CD14-positive monocyte (primary cell): Measurements from ENCODE around the gene ANKRD50. TPM values are rescaled to one million over a fixed set of nuclear protein-coding genes. Genes with fewer than 3 reads are reported as not detected.

ENCODE experiments used
- DNase-seq, 3 donors: peaks; one replicate each; pipeline ENCODE4 v3.0.0-alpha.2; 2011 to 2022
- H2AFZ ChIP-seq: 2 replicates; pipeline ENCODE4 v1.6.0; 2012; ENCODE audit warnings: mild to moderate bottlenecking, low read depth, low read length, inconsistent platforms; ENCODE audit not compliant: insufficient read depth, poor library complexity, severe bottlenecking
- H3K27ac ChIP-seq, 2 donors: 1 replicate in 1 of 2; 2 replicates in 1 of 2; pipeline ENCODE4 v1.5.1; 2012 to 2013; ENCODE audit warnings: low read length in 2 of 2, control low read depth in 1 of 2, inconsistent platforms in 1 of 2, low read depth in 1 of 2, mild to moderate bottlenecking in 1 of 2
- H3K27me3 ChIP-seq, 2 donors: one replicate each; pipeline versions ENCODE4 v1.6.0 to v1.6.1; 2011 to 2013; ENCODE audit warnings: low read length in 2 of 2; ENCODE audit not compliant: control insufficient read depth in 2 of 2, insufficient read depth in 2 of 2
- H3K36me3 ChIP-seq, 2 donors: replicated peaks in 1 of 2; 1 replicate in 1 of 2; 2 replicates in 1 of 2; pipeline versions ENCODE4 v1.5.1 to v1.6.1; 2012 to 2013; ENCODE audit warnings: low read length in 2 of 2, control low read depth in 1 of 2, inconsistent platforms in 1 of 2, mild to moderate bottlenecking in 1 of 2; ENCODE audit not compliant: insufficient read depth in 2 of 2, control insufficient read depth in 1 of 2
- H3K4me1 ChIP-seq, 2 donors: 1 replicate in 1 of 2; 2 replicates in 1 of 2; pipeline versions ENCODE4 v1.5.1 to v1.6.1; 2012 to 2013; ENCODE audit warnings: low read length in 2 of 2, control low read depth in 1 of 2, inconsistent platforms in 1 of 2, mild to moderate bottlenecking in 1 of 2, moderate library complexity in 1 of 2; ENCODE audit not compliant: insufficient read depth in 2 of 2, control insufficient read depth in 1 of 2
- H3K4me2 ChIP-seq: replicated peaks from 2 replicates; pipeline ENCODE3; 2012; ENCODE audit warnings: low read length, moderate library complexity, mild to moderate bottlenecking; ENCODE audit not compliant: poor library complexity, severe bottlenecking; ENCODE audit errors: extremely low read depth
- H3K4me3 ChIP-seq, 3 experiments: fragments of 200-600 bp in 1 of 3; sonication (generic) in 1 of 3; replicated peaks in 1 of 3; 1 replicate in 2 of 3; 2 replicates in 1 of 3; pipeline ENCODE4 v1.5.1; 2011 to 2013; ENCODE audit warnings: low read length in 3 of 3, mild to moderate bottlenecking in 3 of 3, control low read depth in 2 of 3, low read depth in 2 of 3, inconsistent platforms in 1 of 3, moderate library complexity in 1 of 3
- H3K79me2 ChIP-seq: 2 replicates; pipeline ENCODE4 v1.6.0; 2012; ENCODE audit warnings: mild to moderate bottlenecking, control low read depth, inconsistent platforms, low read length, moderate library complexity; ENCODE audit not compliant: insufficient read depth
- H3K9ac ChIP-seq: 2 replicates; pipeline ENCODE4 v1.6.0; 2017; ENCODE audit warnings: low read length, mild to moderate bottlenecking; ENCODE audit not compliant: insufficient read depth, poor library complexity, severe bottlenecking
- H3K9me3 ChIP-seq, 2 donors: replicated peaks in 1 of 2; 1 replicate in 1 of 2; 2 replicates in 1 of 2; pipeline versions ENCODE4 v1.5.1 to v1.6.1; 2012 to 2013; ENCODE audit warnings: low read length in 2 of 2, control low read depth in 1 of 2; ENCODE audit not compliant: control insufficient read depth in 1 of 2, insufficient read depth in 1 of 2
- H4K20me1 ChIP-seq: 2 replicates; pipeline ENCODE4 v1.6.0; 2012; ENCODE audit warnings: mild to moderate bottlenecking, low read length, control low read depth, moderate library complexity; ENCODE audit not compliant: insufficient read depth
- H3K27ac Mint-ChIP-seq, 7 donors: one replicate each; pipeline ENCODE4 v1.8.0; 2020; ENCODE audit warnings: mild to moderate bottlenecking in 7 of 7, mixed read lengths in 7 of 7, moderate library complexity in 6 of 7, inconsistent platforms in 2 of 7
- H3K27me3 Mint-ChIP-seq, 3 donors: one replicate each; pipeline ENCODE4 v1.8.0; 2021 to 2022; ENCODE audit warnings: low read depth in 3 of 3, mild to moderate bottlenecking in 3 of 3, mixed read lengths in 3 of 3, moderate library complexity in 3 of 3, inconsistent platforms in 1 of 3
- H3K36me3 Mint-ChIP-seq, 2 donors: one replicate each; pipeline ENCODE4 v1.8.0; 2020; ENCODE audit warnings: mixed read lengths in 2 of 2, inconsistent platforms in 1 of 2, mild to moderate bottlenecking in 1 of 2
- H3K4me1 Mint-ChIP-seq: one replicate; pipeline ENCODE4 v1.8.0; 2020; ENCODE audit warnings: mild to moderate bottlenecking, mixed read lengths
- H3K4me3 Mint-ChIP-seq, 2 donors: one replicate each; pipeline ENCODE4 v1.8.0; 2020; ENCODE audit warnings: mild to moderate bottlenecking in 2 of 2, mixed read lengths in 2 of 2, moderate library complexity in 1 of 2
- H3K9me3 Mint-ChIP-seq, 7 donors: one replicate each; pipeline ENCODE4 v1.8.0; 2020 to 2022; ENCODE audit warnings: mixed read lengths in 7 of 7, mild to moderate bottlenecking in 6 of 7, moderate library complexity in 6 of 7, inconsistent platforms in 2 of 7
- WGBS: methylation state at CpG from one replicate; pipeline ENCODE4 v1.1.5; 2013; ENCODE audit warnings: missing lambda C conversion rate; ENCODE audit not compliant: insufficient coverage; 5-methylcytosine and 5-hydroxymethylcytosine counted together
- intact Hi-C, 2 donors: fragments of 100-400 bp; cut with micrococcal nuclease; formaldehyde crosslinking; loops; one replicate each; pipeline versions ENCODE4 v1.15.0 to v1.15.1; 2023
- polyA minus RNA-seq: library from RNA; depleted of rRNA, polyadenylated mRNA; stranded (reverse); fragments of >200 nt; gene quantifications from 2 replicates; pipeline ENCODE4 v1.2.3, GENCODE V29; 2012
- polyA plus RNA-seq, 3 donors: library from polyadenylated mRNA; depleted of rRNA in 1 of 3; unstranded in 2 of 3; stranded (reverse) in 1 of 3; fragments of 300-500 nt in 2 of 3; fragments of >200 nt in 1 of 3; fragmentation: Illumina TruSeq in 2 of 3; gene quantifications; 1 replicate in 2 of 3; 2 replicates in 1 of 3; pipeline ENCODE4 v1.2.3, GENCODE V29; 2012 to 2021
- total RNA-seq, 12 experiments: library from RNA in 1 of 12; stranded (reverse) in 1 of 12; fragments of 120-200 nt in 1 of 12; gene quantifications; one replicate each; pipeline ENCODE4 v1.2.4 and lab custom pipeline; 2013 to 2026; ENCODE audit warnings: mixed read lengths in 6 of 12, inconsistent platforms in 1 of 12
- TF ChIP-seq, protein P1 (sequence below): fragments of 200-600 bp; IDR thresholded peaks from one replicate; pipeline ENCODE4 v1.8.0; 2022; ENCODE audit warnings: antibody characterized with exemption, mild to moderate bottlenecking

Gene ANKRD50, protein sequence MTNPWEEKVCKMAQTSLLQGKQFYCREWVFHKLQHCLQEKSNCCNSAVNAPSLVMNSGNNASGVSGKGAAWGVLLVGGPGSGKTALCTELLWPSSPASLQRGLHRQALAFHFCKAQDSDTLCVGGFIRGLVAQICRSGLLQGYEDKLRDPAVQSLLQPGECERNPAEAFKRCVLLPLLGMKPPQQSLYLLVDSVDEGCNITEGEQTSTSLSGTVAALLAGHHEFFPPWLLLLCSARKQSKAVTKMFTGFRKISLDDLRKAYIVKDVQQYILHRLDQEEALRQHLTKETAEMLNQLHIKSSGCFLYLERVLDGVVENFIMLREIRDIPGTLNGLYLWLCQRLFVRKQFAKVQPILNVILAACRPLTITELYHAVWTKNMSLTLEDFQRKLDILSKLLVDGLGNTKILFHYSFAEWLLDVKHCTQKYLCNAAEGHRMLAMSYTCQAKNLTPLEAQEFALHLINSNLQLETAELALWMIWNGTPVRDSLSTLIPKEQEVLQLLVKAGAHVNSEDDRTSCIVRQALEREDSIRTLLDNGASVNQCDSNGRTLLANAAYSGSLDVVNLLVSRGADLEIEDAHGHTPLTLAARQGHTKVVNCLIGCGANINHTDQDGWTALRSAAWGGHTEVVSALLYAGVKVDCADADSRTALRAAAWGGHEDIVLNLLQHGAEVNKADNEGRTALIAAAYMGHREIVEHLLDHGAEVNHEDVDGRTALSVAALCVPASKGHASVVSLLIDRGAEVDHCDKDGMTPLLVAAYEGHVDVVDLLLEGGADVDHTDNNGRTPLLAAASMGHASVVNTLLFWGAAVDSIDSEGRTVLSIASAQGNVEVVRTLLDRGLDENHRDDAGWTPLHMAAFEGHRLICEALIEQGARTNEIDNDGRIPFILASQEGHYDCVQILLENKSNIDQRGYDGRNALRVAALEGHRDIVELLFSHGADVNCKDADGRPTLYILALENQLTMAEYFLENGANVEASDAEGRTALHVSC (N-terminal part only)
- total RNA-seq (2013), result 12.9 TPM
- polyA plus RNA-seq (1 to 10 TPM; 2.6 to 6.4 (median 5.0) TPM), polyA minus RNA-seq (7.8 and 11.0 TPM in 2 replicates), total RNA-seq (lab: John Stamatoyannopoulos, UW) (21.9 to 175 (median 69.8) reads per million in 11 experiments)

DNA sequence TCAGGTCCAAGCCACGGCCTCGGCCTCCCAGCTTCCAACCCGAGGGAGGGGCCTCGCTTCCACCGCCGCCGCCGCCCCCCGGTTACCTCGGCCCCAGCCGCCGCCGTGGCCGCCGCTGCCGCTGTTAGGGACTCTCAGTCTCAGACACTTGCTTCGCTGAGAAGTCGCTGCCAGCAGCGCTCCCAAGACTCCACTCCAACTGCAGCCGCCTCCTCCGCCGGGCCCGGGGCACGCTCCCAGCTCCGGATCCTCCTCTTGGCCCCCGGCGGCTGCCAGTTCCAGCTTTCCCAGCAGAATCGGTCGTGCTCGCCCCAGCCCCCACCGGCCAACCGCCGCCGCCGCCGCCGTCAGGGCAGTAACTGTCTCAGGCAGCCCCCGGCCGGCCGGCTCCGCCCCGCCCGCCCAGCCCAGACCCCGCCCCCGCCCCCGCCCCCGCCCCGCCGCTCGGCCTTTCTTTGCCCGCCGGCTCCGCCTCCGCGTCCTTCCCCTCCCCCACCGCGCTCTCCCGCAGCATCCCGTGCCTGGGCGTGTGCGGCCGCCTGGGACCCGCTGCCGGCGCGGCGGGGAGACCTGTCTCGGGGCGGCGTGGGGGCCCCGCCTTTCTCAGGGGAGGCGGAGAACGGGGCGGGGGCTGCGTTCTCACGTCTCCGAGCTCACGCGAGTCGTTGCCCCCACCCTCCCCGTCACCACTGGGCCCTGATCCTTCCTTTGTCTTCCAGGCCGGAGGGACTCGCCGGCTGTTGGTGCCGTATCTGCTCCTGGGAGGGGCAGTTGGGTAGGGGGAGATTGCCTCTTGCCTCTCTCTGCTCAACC lies at the start of gene ANKRD50:
Gene ANKRD50, minus strand, starts transcription at position 361 of the 813 bp plus-strand sequence. CDS start 2,221 bp downstream, outside the sequence.
- Histone ChIP-seq H3K4me2 (peak within 1 kb of the TSS; percentile 92), H3K79me2 (peaks cover 44% of the 10 kb centered on the region), H3K27me3 (no peaks in the 10 kb centered on the region), H3K27ac (peak within 1 kb of the TSS; percentile 81 to 95), H3K4me1 (peaks cover 25 to 44% of the 10 kb centered on the region in 2 donors), H3K9me3 (no peaks in the 10 kb centered on the region), H3K4me3 (peak within 1 kb of the TSS; percentile 88 to 94 (median 93)), H3K9ac (peak within 1 kb of the TSS; percentile 85), H2AFZ (peak within 1 kb of the TSS; percentile 91), H4K20me1 (peaks cover 35% of the 10 kb centered on the region), H3K36me3 (no peaks in the 10 kb centered on the region)
- intact Hi-C loops, result loop anchor here in 1 of 2 donors (10.0 kb wide), 1 partner anchor 898 kb away; no protein-coding TSS in a partner anchor
- no peaks in the 10 kb centered on the region for H3K27me3 Mint-ChIP-seq
- no peaks in the 10 kb centered on the region for H3K9me3 Mint-ChIP-seq
- WGBS, result under 1% methylated on average over 48 of the region's 85 CpGs
- H3K36me3 Mint-ChIP-seq, result peaks cover 2 to 7% of the 10 kb centered on the region in 2 donors
- TF ChIP-seq, protein P1, sequence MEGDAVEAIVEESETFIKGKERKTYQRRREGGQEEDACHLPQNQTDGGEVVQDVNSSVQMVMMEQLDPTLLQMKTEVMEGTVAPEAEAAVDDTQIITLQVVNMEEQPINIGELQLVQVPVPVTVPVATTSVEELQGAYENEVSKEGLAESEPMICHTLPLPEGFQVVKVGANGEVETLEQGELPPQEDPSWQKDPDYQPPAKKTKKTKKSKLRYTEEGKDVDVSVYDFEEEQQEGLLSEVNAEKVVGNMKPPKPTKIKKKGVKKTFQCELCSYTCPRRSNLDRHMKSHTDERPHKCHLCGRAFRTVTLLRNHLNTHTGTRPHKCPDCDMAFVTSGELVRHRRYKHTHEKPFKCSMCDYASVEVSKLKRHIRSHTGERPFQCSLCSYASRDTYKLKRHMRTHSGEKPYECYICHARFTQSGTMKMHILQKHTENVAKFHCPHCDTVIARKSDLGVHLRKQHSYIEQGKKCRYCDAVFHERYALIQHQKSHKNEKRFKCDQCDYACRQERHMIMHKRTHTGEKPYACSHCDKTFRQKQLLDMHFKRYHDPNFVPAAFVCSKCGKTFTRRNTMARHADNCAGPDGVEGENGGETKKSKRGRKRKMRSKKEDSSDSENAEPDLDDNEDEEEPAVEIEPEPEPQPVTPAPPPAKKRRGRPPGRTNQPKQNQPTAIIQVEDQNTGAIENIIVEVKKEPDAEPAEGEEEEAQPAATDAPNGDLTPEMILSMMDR, result no peak
- peak within 1 kb of the TSS; percentile 90 to 95 for H3K4me3 Mint-ChIP-seq
- DNase-seq, result peak; percentile 74 to 83 (median 81)
- peak within 1 kb of the TSS in 6 of 7 donors; percentile 96 to 99 (median 98) for H3K27ac Mint-ChIP-seq
- H3K4me1 Mint-ChIP-seq, result peaks cover 23% of the 10 kb centered on the region
